A549 (cell line): ENCODE data around the gene RAPGEF2.

Experiments used
- CBX8 ChIP-seq: fragments of 200-600 bp; sonication (generic); IDR thresholded peaks from 2 replicates; pipeline ENCODE4 v1.6.1; 2016
- CEBPB ChIP-seq, 2 experiments: fragments of >200 bp in 1 of 2; sonication (Bioruptor Twin) in 1 of 2; formaldehyde crosslinking in 1 of 2; IDR thresholded peaks; 2 replicates each; pipeline ENCODE4 v1.6.1; 2012 to 2016
- CTCF ChIP-seq: fragments of >200 bp; sonication (Bioruptor Twin); formaldehyde crosslinking; IDR thresholded peaks from 3 replicates; pipeline ENCODE4 v1.5.1; 2016
- EP300 ChIP-seq, 2 experiments: fragments of >200 bp; sonication (Bioruptor Twin); formaldehyde crosslinking; IDR thresholded peaks; 2 replicates in 1 of 2; 3 replicates in 1 of 2; pipeline ENCODE4 v1.6.1; 2016 to 2017
- HOXB5 ChIP-seq: fragments of 250-450 bp; sonication (Bioruptor Pico); IDR thresholded peaks from 2 replicates; pipeline ENCODE4 v1.5.0; 2020; ENCODE audit warnings: mild to moderate bottlenecking, moderate library complexity
- JUN ChIP-seq, 2 experiments: fragments of >200 bp; sonication (Bioruptor Twin); formaldehyde crosslinking; IDR thresholded peaks; 2 replicates in 1 of 2; 3 replicates in 1 of 2; pipeline ENCODE4 v1.6.1; 2016 to 2017
- KDM1A ChIP-seq: fragments of 200-600 bp; sonication (generic); IDR thresholded peaks from 2 replicates; pipeline ENCODE4 v1.6.1; 2016; ENCODE audit warnings: low read depth, mild to moderate bottlenecking
- POLR2A ChIP-seq: IDR thresholded peaks from 2 replicates; pipeline ENCODE4 v1.6.1; 2012; ENCODE audit warnings: mild to moderate bottlenecking, low read length
- RAD21 ChIP-seq, 2 experiments: fragments of >200 bp in 1 of 2; sonication (Bioruptor Twin) in 1 of 2; formaldehyde crosslinking in 1 of 2; IDR thresholded peaks in 1 of 2; conservative IDR thresholded peaks in 1 of 2; 2 replicates in 1 of 2; 3 replicates in 1 of 2; pipeline ENCODE4 v1.6.1; 2012 to 2018; ENCODE audit warnings: inconsistent platforms in 1 of 2
- RARB ChIP-seq: fragments of 250-450 bp; sonication (Bioruptor Pico); IDR thresholded peaks from 2 replicates; pipeline ENCODE4 v1.8.0; 2021; ENCODE audit warnings: mild to moderate bottlenecking, moderate library complexity
- REST ChIP-seq: fragments of 200-600 bp; sonication (generic); IDR thresholded peaks from 2 replicates; pipeline ENCODE4 v1.6.1; 2016; ENCODE audit warnings: antibody characterized with exemption, mild to moderate bottlenecking, moderate library complexity
- SMC3 ChIP-seq: fragments of >200 bp; sonication (Bioruptor Twin); formaldehyde crosslinking; IDR thresholded peaks from 3 replicates; pipeline ENCODE4 v1.6.1; 2018; ENCODE audit warnings: inconsistent platforms
- USF2 ChIP-seq: fragments of 450-650 bp; IDR thresholded peaks from 2 replicates; pipeline ENCODE4 v1.6.1; 2014; ENCODE audit warnings: antibody characterized with exemption

GRCh38 chr4:159117968-159118367 lies 15.1 kb downstream of the RAPGEF2 start:
- TF ChIP-seq POLR2A (no peak), CBX8 (no peak), CTCF (no peak), JUN (IDR thresholded peaks at IDR 0.05) (no peak), SMC3 (no peak), CEBPB (IDR thresholded peaks at IDR 0.05) (no peak), REST (no peak), RAD21 (conservative IDR thresholded peaks at IDR 0.05 in 1 of 2, IDR thresholded peaks at IDR 0.05 in 1 of 2) (no peak), HOXB5 (no peak), KDM1A (no peak), EP300 (IDR thresholded peaks at IDR 0.05) (no peak), USF2 (no peak), RARB (CRISPR knock-in tag) (no peak)
